K562 (cell line): ENCODE results near the gene TXNDC8. TPM values are rescaled to one million over a fixed set of nuclear protein-coding genes. Genes with fewer than 3 reads are reported as not detected.
A peak's percentile ranks its signal among the peaks of the same experiment; 100 is the strongest.

Experiments
- BRD9 ChIP-seq: fragments of 450-650 bp; IDR thresholded peaks from 2 replicates; pipeline ENCODE4 v1.6.1; 2018; ENCODE audit warnings: low read depth; ENCODE audit not compliant: partially characterized antibody
- CHCHD3 ChIP-seq: fragments of 250-450 bp; sonication (Bioruptor Pico); IDR thresholded peaks from 2 replicates; pipeline ENCODE4 v2.1.2; 2022; ENCODE audit warnings: mild to moderate bottlenecking
- CTCFL ChIP-seq: IDR thresholded peaks from 2 replicates; pipeline ENCODE4 v1.6.1; 2011; ENCODE audit warnings: borderline replicate concordance, low read depth, mild to moderate bottlenecking, moderate library complexity, low read length; ENCODE audit not compliant: insufficient read depth, poor library complexity, severe bottlenecking
- EP400 ChIP-seq: fragments of 450-650 bp; IDR thresholded peaks from 2 replicates; pipeline ENCODE4 v1.6.1; 2017; ENCODE audit warnings: antibody characterized with exemption, mild to moderate bottlenecking, moderate library complexity
- FOXM1 ChIP-seq, 2 experiments: fragments of 450-650 bp in 1 of 2; sonication (generic) in 1 of 2; formaldehyde crosslinking in 1 of 2; IDR thresholded peaks; 2 replicates each; pipeline versions ENCODE4 v1.6.1 to v1.9.0; 2017 to 2022; ENCODE audit warnings: low read depth in 2 of 2, mild to moderate bottlenecking in 2 of 2, missing genetic modification reagents in 1 of 2, moderate library complexity in 1 of 2
- HMG20B ChIP-seq: fragments of 250-450 bp; sonication (Bioruptor Pico); IDR thresholded peaks from 2 replicates; pipeline ENCODE4 v1.5.0; 2021; ENCODE audit warnings: mild to moderate bottlenecking
- ILF3 ChIP-seq: fragments of 450-650 bp; IDR thresholded peaks from 2 replicates; pipeline ENCODE4 v1.6.1; 2018; ENCODE audit warnings: antibody characterized with exemption, mild to moderate bottlenecking, moderate library complexity, borderline replicate concordance
- RBM22 ChIP-seq: fragments of 200-400 bp; formaldehyde crosslinking; IDR thresholded peaks from 2 replicates; pipeline ENCODE4 v1.6.1; 2018; ENCODE audit warnings: low read length, low read depth; ENCODE audit not compliant: poor library complexity, severe bottlenecking
- SAP30 ChIP-seq: fragments of 200-600 bp; sonication (generic); IDR thresholded peaks from 2 replicates; pipeline ENCODE4 v1.6.1; 2012; ENCODE audit warnings: borderline replicate concordance, low read depth, mild to moderate bottlenecking, moderate library complexity, low read length, control low read depth, inconsistent platforms; ENCODE audit not compliant: insufficient read depth, poor library complexity, severe bottlenecking
- TBL1XR1 ChIP-seq, 2 experiments: IDR thresholded peaks; 2 replicates each; pipeline ENCODE4 v1.6.1; 2012; ENCODE audit warnings: improper control_type of control experiment in 2 of 2, low read length in 2 of 2, mild to moderate bottlenecking in 1 of 2
- ZC3H8 ChIP-seq: fragments of 450-650 bp; IDR thresholded peaks from 2 replicates; pipeline ENCODE4 v1.6.1; 2017
- ZNF197 ChIP-seq: fragments of 200-800 bp; sonication (Bioruptor generic); IDR thresholded peaks from 2 replicates; pipeline ENCODE4 v1.6.1; 2016; ENCODE audit warnings: low read depth, missing genetic modification characterization, missing compliant biosample characterization
- polyA plus RNA-seq, 8 experiments: library from polyadenylated mRNA; depleted of rRNA in 4 of 8; stranded (reverse) in 5 of 8; unstranded in 3 of 8; fragments of >200 nt; fragmentation: Nextera tagmentation in 2 of 8; fragmentation: Illumina TruSeq in 1 of 8; extraction: Ambion mirVana in 2 of 8; extraction: Trizol in 1 of 8; gene quantifications; 2 replicates each; pipeline versions ENCODE4 v1.2.1 to v1.2.3, GENCODE V29; 2011 to 2014; ENCODE audit warnings: inconsistent platforms in 1 of 8, missing spikeins in 1 of 8
- total RNA-seq, 7 experiments: library from RNA; depleted of rRNA in 6 of 7; stranded (reverse); fragments of >200 nt in 6 of 7; fragmentation: Illumina TruSeq in 2 of 7; extraction: Trizol in 2 of 7; gene quantifications; 2 replicates each; pipeline versions ENCODE4 v1.2.1 to v1.2.3, GENCODE V29; 2011 to 2021; ENCODE audit warnings: low replicate concordance in 1 of 7
- TF ChIP-seq, protein P1 (sequence below): sonication (generic); formaldehyde crosslinking; IDR thresholded peaks from 2 replicates; pipeline ENCODE4 v1.8.0; 2022; ENCODE audit warnings: mild to moderate bottlenecking, missing genetic modification reagents

TXNDC8 gene
- total and polyA plus RNA-seq, 9 of the 15 experiments (the other 6 are each of a cell fraction or from before 2014, with no cell fraction given) = not detected

- TF ChIP-seq, protein P1, sequence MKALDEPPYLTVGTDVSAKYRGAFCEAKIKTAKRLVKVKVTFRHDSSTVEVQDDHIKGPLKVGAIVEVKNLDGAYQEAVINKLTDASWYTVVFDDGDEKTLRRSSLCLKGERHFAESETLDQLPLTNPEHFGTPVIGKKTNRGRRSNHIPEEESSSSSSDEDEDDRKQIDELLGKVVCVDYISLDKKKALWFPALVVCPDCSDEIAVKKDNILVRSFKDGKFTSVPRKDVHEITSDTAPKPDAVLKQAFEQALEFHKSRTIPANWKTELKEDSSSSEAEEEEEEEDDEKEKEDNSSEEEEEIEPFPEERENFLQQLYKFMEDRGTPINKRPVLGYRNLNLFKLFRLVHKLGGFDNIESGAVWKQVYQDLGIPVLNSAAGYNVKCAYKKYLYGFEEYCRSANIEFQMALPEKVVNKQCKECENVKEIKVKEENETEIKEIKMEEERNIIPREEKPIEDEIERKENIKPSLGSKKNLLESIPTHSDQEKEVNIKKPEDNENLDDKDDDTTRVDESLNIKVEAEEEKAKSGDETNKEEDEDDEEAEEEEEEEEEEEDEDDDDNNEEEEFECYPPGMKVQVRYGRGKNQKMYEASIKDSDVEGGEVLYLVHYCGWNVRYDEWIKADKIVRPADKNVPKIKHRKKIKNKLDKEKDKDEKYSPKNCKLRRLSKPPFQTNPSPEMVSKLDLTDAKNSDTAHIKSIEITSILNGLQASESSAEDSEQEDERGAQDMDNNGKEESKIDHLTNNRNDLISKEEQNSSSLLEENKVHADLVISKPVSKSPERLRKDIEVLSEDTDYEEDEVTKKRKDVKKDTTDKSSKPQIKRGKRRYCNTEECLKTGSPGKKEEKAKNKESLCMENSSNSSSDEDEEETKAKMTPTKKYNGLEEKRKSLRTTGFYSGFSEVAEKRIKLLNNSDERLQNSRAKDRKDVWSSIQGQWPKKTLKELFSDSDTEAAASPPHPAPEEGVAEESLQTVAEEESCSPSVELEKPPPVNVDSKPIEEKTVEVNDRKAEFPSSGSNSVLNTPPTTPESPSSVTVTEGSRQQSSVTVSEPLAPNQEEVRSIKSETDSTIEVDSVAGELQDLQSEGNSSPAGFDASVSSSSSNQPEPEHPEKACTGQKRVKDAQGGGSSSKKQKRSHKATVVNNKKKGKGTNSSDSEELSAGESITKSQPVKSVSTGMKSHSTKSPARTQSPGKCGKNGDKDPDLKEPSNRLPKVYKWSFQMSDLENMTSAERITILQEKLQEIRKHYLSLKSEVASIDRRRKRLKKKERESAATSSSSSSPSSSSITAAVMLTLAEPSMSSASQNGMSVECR (CRISPR knock-in tag) = peak; percentile 4; the same call in 1 of the 2 replicates
- TF ChIP-seq EP400 (peak; percentile 98), ILF3 (no peak), RBM22 (no peak), ZC3H8 (no peak), BRD9 (no peak), SAP30 (no peak), CTCFL (no peak), TBL1XR1 (IDR thresholded peaks at IDR 0.05; ENCODE audit: low read length in 2 of 2) (0 out of 4 replicates have a peak, but pooled peaks have one; percentile 40 to 41), CHCHD3 (no peak), ZNF197 (CRISPR knock-in tag) (no peak), FOXM1 (IDR thresholded peaks at IDR 0.05; ENCODE audit: low read depth) (no peak), FOXM1 (CRISPR knock-in tag; IDR thresholded peaks at IDR 0.05; ENCODE audit: low read depth) (no peak), HMG20B (CRISPR knock-in tag) (no peak)
These were observed 81.1 kb downstream of the TXNDC8 start, which contains the start of gene TXN (continued) for GRCh38 chr9:110256380-110257096.
